ENCODE results near the gene PRICKLE3. TPM values are rescaled to one million over a fixed set of nuclear protein-coding genes. Genes with fewer than 3 reads are reported as not detected.
"Not testable (repeated sequence)": the region's sequence is repeated elsewhere in the genome, so short reads cannot be mapped to it uniquely, and the experiment has no call there.

Gene PRICKLE3
- total RNA-seq, 2 experiments from 2014 or later: 13.9 TPM

DNA sequence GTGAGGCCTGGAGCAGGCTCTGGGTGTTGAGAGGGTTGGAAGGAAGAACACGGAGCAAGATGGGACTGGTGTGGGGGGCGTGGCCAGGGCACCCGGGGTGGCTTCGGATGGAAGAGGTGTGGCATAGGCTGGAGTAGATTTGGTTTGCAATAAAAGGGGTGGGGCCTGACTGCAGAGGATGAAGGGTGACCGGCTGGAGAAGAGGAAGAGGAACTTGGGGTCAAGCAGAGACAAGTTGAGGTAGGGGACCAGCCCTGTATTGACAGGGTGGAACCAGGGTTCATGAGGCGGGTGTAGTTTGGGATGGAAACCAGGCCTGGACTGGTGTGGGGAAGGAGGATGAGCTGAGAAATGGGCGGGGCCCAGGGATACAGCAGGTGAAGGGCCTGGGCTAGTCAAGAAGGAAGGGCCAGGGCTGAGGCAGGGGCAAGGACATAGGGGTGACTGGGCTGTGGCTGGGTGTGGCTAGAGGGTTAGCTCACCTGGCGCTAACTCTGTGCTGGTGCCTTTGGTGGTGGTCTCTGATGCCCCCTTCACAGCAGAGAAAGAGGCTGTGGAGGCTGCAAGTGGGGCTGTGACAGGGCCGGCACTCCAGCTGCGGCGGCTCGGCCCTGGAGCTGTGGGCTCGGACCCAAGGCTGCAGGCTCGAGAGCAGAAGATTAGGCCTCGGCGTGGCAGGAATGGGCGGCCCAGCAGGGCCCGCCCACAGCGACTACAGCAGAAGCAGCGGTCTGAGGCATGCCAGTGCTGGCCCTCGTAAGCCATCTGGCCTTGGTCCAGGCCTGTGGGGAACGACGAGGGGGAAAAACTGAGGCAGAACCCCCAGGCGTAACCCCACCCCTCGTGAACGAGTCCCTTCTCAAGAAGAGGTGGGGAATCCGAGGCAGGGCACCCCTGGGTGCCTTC, 9.5 kb downstream of the PRICKLE3 start:
- H3K27ac Mint-ChIP-seq: peak overlapping the region; percentile 57
- no peaks in the 10 kb centered on the region for H3K9me3 Mint-ChIP-seq (ENCODE audit: insufficient read depth)
- DNase-seq (no peak), ATAC-seq (no peak)
- ChIA-PET POLR2A (interaction anchor here (1.0 kb wide), 1 partner anchor 9 kb away, joined by 5 read pairs; no protein-coding TSS in a partner anchor), CTCF (interaction anchor here (1.0 kb wide), 2 partner anchors 10 to 21 kb away, joined by 3 read pairs; no protein-coding TSS in a partner anchor)
- peaks cover 40% of the 10 kb centered on the region for H3K4me1 Mint-ChIP-seq (ENCODE audit: low read depth)
- H3K27me3 Mint-ChIP-seq (ENCODE audit: low read depth): no peaks in the 10 kb centered on the region
- peaks cover 59% of the 10 kb centered on the region for H3K36me3 Mint-ChIP-seq (ENCODE audit: low read depth)
- no peak overlapping the region for H3K4me3 Mint-ChIP-seq

DNA sequence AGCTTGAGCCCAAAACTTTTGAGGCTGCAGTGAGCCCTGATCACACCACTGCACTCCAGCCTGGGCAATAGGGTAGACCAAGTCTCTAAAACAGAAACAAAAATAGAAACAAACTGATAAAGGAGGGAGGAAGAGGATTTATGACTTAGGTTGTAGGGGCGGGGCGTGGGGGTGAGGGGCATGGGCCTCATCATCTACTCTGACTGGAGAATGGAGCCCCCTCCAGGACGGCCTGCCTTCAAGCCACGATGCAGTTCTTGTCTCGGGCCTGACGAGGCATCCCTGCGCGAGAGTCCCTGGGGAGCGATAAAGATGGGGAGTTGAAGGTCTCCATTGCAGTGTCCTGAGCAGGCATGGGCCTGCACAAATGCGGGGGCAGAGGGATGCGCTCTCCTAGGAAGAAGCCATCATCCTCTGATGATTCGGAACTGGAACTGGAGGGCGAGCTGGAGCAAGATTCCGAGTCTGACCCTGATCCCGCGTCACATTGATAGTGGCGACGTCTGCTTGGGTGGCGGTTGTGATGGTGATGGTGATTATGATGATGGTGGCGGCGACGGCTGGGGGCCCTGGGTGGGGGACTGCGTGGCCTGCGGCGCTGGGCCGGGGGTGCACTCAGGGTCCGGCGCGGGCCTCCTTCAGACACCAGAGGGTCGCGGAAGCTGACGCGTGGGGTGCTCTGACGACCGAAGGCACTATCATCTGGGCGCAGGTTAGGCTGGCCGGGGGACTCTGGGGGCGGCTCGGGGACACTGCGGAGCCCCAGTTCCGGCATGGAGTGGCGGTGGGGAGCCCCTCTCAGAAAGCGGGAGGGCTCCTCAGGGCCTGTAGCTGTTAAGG, 10.5 kb downstream of the PRICKLE3 start:
- peaks cover 44% of the 10 kb centered on the region for H3K4me1 Mint-ChIP-seq (ENCODE audit: low read depth)
- ChIA-PET POLR2A (interaction anchor here (1.0 kb wide), 1 partner anchor 8 kb away, joined by 5 read pairs; no protein-coding TSS in a partner anchor), CTCF (interaction anchor here (1.5 kb wide), 1 partner anchor 9 kb away, joined by 4 read pairs; no protein-coding TSS in a partner anchor)
- no peak for ATAC-seq
- no peak overlapping the region for H3K27ac Mint-ChIP-seq
- peaks cover 56% of the 10 kb centered on the region for H3K36me3 Mint-ChIP-seq (ENCODE audit: low read depth)
- H3K27me3 Mint-ChIP-seq (ENCODE audit: low read depth): no peaks in the 10 kb centered on the region
- no peak overlapping the region for H3K4me3 Mint-ChIP-seq
- H3K9me3 Mint-ChIP-seq (ENCODE audit: insufficient read depth): no peaks in the 10 kb centered on the region
- no peak for DNase-seq

DNA sequence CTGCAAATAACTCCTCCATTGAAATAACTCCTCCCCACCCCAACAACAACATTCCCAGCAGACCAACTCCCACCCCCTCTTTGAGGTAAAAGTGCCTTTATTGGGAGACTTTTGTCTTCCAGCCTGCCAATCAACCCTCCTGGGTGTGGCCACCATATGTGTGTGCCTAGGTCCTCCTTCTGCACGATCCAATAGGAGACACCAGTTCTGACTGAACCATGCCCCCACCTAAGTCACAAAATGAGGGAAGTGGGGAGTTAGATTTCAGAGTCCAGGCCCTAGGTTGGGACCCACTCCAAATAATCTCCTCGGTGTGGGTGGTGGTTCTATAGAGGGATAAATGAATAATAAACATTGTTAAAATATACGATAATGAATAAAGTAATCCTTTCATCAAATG, 11.4 kb downstream of the PRICKLE3 start:
- Mint-ChIP-seq H3K36me3 (ENCODE audit: low read depth) (peaks cover 50% of the 10 kb centered on the region), H3K9me3 (ENCODE audit: insufficient read depth) (no peaks in the 10 kb centered on the region)

DNA sequence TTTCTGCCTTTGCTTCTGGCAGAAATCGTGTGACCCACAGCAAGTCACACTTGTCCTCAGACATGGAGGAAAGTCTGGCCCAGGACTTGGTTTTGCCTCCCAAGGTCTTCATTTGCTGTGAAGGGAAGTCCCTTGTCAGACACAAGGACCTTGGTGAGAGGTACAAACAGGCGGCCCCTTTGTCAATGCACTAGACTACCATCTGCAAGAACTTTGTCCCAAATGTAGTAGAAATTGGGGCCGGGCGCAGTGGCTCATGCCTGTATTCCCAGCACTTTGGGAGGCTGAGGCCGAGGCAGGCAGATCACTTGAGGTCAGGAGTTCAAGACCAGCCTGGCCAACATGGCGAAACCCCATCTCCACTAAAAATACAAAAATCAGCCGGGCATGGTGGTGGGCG, 12.6 kb downstream of the PRICKLE3 start:
- H3K4me3 Mint-ChIP-seq: peak overlapping the region; percentile 85
- ChIA-PET CTCF (interaction anchor here (1.5 kb wide), 1 partner anchor 14 kb away, joined by 4 read pairs; no protein-coding TSS in a partner anchor), POLR2A (interaction anchor here (0.7 kb wide), 1 partner anchor 90 kb away, joined by 3 read pairs; no protein-coding TSS in a partner anchor)
- ATAC-seq; H3K27ac Mint-ChIP-seq; H3K9me3 Mint-ChIP-seq (ENCODE audit: insufficient read depth); H3K27me3 Mint-ChIP-seq (ENCODE audit: low read depth); DNase-seq: not testable (repeated sequence)
- peaks cover 39% of the 10 kb centered on the region for H3K4me1 Mint-ChIP-seq (ENCODE audit: low read depth)
- peaks cover 43% of the 10 kb centered on the region for H3K36me3 Mint-ChIP-seq (ENCODE audit: low read depth)

More for the DNA sequence above, 11.4 kb downstream of the PRICKLE3 start:
- Mint-ChIP-seq H3K4me1 (ENCODE audit: low read depth) (peaks cover 40% of the 10 kb centered on the region), H3K4me3 (peak overlapping the region; percentile 40), H3K27ac (peak overlapping the region; percentile 25), H3K27me3 (ENCODE audit: low read depth) (no peaks in the 10 kb centered on the region)
- ATAC-seq (no peak), DNase-seq (no peak)
- ChIA-PET CTCF (interaction anchor here (1.5 kb wide), 1 partner anchor 8 kb away, joined by 4 read pairs; no protein-coding TSS in a partner anchor), POLR2A (no interaction called here)

DNA sequence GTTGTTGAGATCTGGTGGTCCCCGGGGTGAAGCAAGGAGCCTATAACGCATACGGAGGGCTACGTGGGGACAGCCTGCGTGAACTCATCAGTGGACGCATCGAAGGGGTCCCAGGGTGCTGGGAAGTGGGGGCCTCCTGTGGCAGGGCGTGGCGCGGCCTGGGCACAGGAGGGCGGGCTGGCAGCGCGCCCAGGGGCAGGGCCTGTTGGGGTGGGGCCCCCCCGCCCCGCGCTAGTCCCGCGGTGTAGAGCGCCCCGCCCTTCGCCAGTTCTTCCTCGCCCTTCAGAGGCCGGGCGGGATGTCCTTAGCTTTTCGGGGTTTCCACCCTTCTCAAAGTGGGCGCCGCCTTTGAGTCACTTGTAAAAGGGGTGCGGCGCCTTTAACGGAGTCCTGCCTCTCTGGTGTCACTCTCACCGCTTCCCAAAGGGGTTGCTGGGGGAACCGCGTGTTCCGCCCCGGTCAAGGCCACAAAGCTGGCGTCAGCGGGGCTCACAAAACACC, 13.8 kb downstream of the PRICKLE3 start:
- CTCF ChIA-PET: interaction anchor here (1.2 to 1.6 kb wide), 4 partner anchors 15 to 21 kb away, joined by 4 to 6 read pairs (median 4); no protein-coding TSS in a partner anchor
- peak overlapping the region; percentile 90 for H3K27ac Mint-ChIP-seq
- no peaks in the 10 kb centered on the region for H3K27me3 Mint-ChIP-seq (ENCODE audit: low read depth)

DNA sequence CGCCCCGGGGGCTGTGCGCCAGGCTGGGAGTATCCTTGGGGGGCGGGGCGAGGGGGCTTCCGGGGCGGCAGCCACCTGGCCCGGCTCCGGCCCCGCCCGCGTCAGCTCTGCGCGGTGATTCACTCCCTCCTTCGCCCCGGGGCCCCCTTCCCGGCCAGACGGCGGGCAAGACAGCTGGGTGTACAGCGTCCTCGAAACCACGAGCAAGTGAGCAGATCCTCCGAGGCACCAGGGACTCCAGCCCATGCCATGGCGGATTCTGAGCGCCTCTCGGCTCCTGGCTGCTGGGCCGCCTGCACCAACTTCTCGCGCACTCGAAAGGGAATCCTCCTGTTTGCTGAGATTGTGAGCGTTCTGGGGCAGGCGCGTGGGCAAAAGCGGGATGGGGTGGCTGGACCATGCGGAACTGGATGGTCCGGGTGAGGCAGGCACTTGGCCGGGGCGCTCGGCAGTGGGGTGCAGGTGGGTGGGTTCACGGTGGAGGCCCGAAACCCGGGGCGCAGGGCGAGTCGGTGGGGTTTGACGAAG, 14.4 kb downstream of the PRICKLE3 start, which contains the start of gene PLP2:
Gene PLP2, plus strand, starts transcription at position 147 of the 528 bp plus-strand sequence. Its CDS starts 103 bp downstream, at position 250.
- H3K36me3 Mint-ChIP-seq (ENCODE audit: low read depth): peaks cover 36% of the 10 kb centered on the region
- no peaks in the 10 kb centered on the region for H3K9me3 Mint-ChIP-seq (ENCODE audit: insufficient read depth)
- peak within 1 kb of the TSS; percentile 90 for H3K27ac Mint-ChIP-seq
- peaks cover 48% of the 10 kb centered on the region for H3K4me1 Mint-ChIP-seq (ENCODE audit: low read depth)
- ChIA-PET POLR2A (interaction anchor here (0.7 to 1.4 kb wide), 2 partner anchors 31 to 101 kb away, joined by 3 to 4 read pairs; no protein-coding TSS in a partner anchor), CTCF (interaction anchor here (1.2 to 1.6 kb wide), 3 partner anchors 16 to 21 kb away, joined by 4 to 6 read pairs (median 5); no protein-coding TSS in a partner anchor)
- peak within 1 kb of the TSS; percentile 85 for H3K4me3 Mint-ChIP-seq
- H3K27me3 Mint-ChIP-seq (ENCODE audit: low read depth): no peaks in the 10 kb centered on the region
- ATAC-seq (peak; percentile 59), DNase-seq (peak; percentile 77)

More for the DNA sequence above, 13.8 kb downstream of the PRICKLE3 start:
- Mint-ChIP-seq H3K36me3 (ENCODE audit: low read depth) (peaks cover 38% of the 10 kb centered on the region), H3K4me3 (peak overlapping the region; percentile 85), H3K9me3 (ENCODE audit: insufficient read depth) (no peaks in the 10 kb centered on the region), H3K4me1 (ENCODE audit: low read depth) (peaks cover 47% of the 10 kb centered on the region)
- ATAC-seq (peak; percentile 86), DNase-seq (peak; percentile 88)
- POLR2A ChIA-PET: interaction anchor here (0.6 to 1.4 kb wide), 4 partner anchors 16 to 371 kb away, joined by 3 to 4 read pairs (median 3); partner anchors contain the start of gene HDAC6

DNA sequence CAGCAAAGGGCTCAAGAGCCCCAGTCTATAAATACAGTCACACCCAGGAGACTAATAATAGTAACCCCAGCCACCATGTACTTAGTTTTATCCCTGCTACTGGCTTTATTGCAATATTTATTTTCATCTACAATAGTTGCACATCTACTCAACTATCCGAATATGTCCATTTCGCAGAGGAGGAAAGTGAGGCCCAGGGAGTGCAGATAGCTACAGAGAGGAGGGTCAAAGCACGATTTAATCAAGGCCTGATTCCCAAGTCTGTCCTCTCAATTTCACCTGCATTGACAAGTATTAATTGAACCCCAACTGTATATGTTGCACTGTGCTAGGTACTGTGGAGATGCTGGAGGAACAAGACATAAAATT, 18.4 kb downstream of the PRICKLE3 start:
- peaks cover 2% of the 10 kb centered on the region for H3K36me3 Mint-ChIP-seq (ENCODE audit: low read depth)
- no peaks in the 10 kb centered on the region for H3K27me3 Mint-ChIP-seq (ENCODE audit: low read depth)
- H3K4me3 Mint-ChIP-seq: peak overlapping the region; percentile 77
- no peak for DNase-seq
- CTCF ChIA-PET: interaction anchor here (1.0 to 2.8 kb wide), 4 partner anchors 12 to 276 kb away, joined by 3 to 16 read pairs (median 8); no protein-coding TSS in a partner anchor
- ATAC-seq: no peak
- H3K9me3 Mint-ChIP-seq (ENCODE audit: insufficient read depth): no peaks in the 10 kb centered on the region
- POLR2A ChIA-PET: interaction anchor here (0.8 to 1.1 kb wide), 4 partner anchors 9 to 229 kb away, joined by 3 to 5 read pairs (median 4); no protein-coding TSS in a partner anchor
- H3K27ac Mint-ChIP-seq: peak overlapping the region; percentile 98
- peaks cover 48% of the 10 kb centered on the region for H3K4me1 Mint-ChIP-seq (ENCODE audit: low read depth)

DNA sequence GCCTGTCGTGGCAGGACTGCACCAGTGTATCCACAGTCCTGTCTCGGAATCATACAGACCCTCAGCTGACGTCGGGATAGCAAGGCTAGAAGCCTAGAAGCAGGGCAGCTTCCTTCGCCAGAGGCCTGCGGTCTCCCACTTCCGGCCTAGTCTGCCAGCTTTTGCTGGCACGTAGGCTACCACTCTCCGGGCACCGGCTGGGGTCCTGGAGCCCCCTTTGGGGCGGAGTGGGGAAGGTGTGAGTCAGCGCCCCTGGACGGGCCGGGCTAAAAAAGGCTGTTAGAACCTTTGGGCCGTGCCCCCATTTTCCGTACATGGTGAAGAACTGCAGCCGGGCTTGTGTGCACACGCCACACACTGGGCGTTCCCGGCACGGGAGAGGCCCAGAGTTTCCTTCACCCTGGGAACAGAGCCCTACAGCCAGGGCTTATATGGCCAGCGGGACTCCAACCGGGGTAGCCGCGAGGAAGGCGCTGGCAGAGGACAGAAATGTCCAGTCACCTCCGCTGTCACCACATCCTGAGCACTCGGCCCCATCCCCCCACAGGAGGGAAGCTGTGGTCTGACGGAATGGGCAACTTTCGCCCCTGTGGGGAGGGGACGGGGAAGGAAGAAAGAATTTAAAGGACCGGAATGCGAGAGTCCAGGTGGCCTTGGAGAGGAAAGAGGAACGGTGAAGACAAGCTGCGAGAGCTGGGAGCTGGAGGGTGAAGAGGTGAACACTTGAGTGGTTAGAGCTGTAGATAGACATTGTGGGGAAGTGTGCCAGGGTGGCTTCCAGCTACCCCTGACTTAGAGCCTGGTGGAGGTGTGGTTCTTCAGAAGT, 19.0 kb downstream of the PRICKLE3 start:
- Mint-ChIP-seq H3K27ac (peak overlapping the region; percentile 98), H3K36me3 (ENCODE audit: low read depth) (no peaks in the 10 kb centered on the region), H3K9me3 (ENCODE audit: insufficient read depth) (no peaks in the 10 kb centered on the region), H3K4me1 (ENCODE audit: low read depth) (peaks cover 46% of the 10 kb centered on the region), H3K4me3 (peak overlapping the region; percentile 77), H3K27me3 (ENCODE audit: low read depth) (no peaks in the 10 kb centered on the region)
- peak; percentile 73 for DNase-seq
- ChIA-PET CTCF (interaction anchor here (0.6 to 2.8 kb wide), 10 partner anchors 8 to 276 kb away, joined by 3 to 16 read pairs (median 4); no protein-coding TSS in a partner anchor), POLR2A (interaction anchor here (0.8 to 1.1 kb wide), 6 partner anchors 9 to 229 kb away, joined by 3 to 5 read pairs (median 4); no protein-coding TSS in a partner anchor)
- peak; percentile 47 for ATAC-seq

DNA sequence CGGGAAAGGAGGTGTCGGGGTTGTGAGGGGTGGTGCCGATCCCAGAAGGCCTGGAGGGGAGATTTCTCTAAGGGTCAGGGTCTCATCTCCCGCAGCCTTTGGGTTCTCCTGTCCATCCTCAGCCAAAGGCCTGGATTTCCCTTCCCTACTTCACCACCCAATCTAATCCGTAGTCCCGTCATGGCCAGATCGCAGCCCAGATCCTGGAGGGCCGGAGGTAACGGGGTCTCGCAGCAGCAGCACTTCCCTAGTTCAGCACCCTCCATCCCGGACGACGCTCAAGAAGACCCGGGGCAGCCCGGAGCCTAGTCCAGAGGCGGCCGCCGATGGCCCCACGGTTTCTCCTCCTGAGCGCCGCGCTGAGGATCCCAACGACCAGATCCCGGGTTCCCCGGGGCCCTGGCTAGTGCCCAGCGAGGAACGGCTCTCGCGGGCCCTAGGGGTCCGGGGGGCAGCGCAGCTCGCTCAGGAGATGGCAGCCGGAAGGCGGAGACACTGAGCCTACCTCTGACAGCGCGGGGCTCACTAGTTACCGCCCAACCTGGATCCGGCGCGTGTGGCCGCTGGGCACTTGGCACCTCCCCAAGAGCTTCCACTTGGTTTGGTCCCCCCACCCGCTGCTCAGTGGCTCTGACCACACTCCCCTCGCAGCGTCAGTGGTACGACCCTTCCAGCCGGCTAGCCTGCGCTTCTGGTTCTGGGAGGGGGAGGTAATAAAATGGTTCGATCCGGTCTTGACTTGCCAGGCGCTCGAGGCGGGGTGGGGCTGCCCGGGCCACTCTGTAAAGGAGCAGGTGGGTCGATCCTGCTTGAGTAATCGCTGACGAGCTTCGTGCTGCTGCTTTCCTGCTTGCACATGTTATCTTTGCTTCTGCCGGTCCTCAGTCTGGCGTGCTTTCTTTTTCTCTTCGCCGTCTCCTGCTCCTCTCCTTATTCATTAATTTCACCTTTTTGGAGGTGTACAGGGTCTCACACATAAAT, 20.0 kb downstream of the PRICKLE3 start:
- H3K9me3 Mint-ChIP-seq (ENCODE audit: insufficient read depth): no peaks in the 10 kb centered on the region
- H3K36me3 Mint-ChIP-seq (ENCODE audit: low read depth): no peaks in the 10 kb centered on the region
- POLR2A ChIA-PET: interaction anchor here (0.7 to 1.1 kb wide), 5 partner anchors 10 to 228 kb away, joined by 3 to 5 read pairs (median 3); no protein-coding TSS in a partner anchor

More for the DNA sequence above, 20.0 kb downstream of the PRICKLE3 start:
- DNase-seq (peak; percentile 85), ATAC-seq (peak; percentile 58)
- H3K27me3 Mint-ChIP-seq (ENCODE audit: low read depth): no peaks in the 10 kb centered on the region
- peaks cover 45% of the 10 kb centered on the region for H3K4me1 Mint-ChIP-seq (ENCODE audit: low read depth)
- peak overlapping the region; percentile 98 for H3K27ac Mint-ChIP-seq
- CTCF ChIA-PET: interaction anchor here (0.6 to 2.8 kb wide), 8 partner anchors 9 to 86 kb away, joined by 3 to 16 read pairs (median 4); no protein-coding TSS in a partner anchor
- peak overlapping the region; percentile 77 for H3K4me3 Mint-ChIP-seq
